GM19463 (cell line): Measurements from ENCODE around the gene DSEL.

Source experiments
- ATAC-seq: cut with Tn5 transposase; IDR thresholded peaks from one replicate; pipeline ENCODE4 v1.9.1; 2021; ENCODE audit warnings: mild to moderate bottlenecking, moderate library complexity; ENCODE audit not compliant: unreplicated experiment

Gene DSEL

GRCh38 chr18:67504739-67505138 is 11.8 kb downstream of the DSEL start:
- ATAC-seq, result no peak

GRCh38 chr18:67500522-67501205 is 15.9 kb downstream of the DSEL start:
- no peak for ATAC-seq

- no peak for ATAC-seq
Observed at GRCh38 chr18:67496469-67496868, 20.1 kb downstream of the DSEL start.

GRCh38 chr18:67486534-67486933 is 30.0 kb downstream of the DSEL start:
- no peak for ATAC-seq

- no peak for ATAC-seq
Observed at GRCh38 chr18:67485655-67486054, 30.9 kb downstream of the DSEL start.

GRCh38 chr18:67484458-67484857 is 32.1 kb downstream of the DSEL start:
- ATAC-seq, result no peak

- no peak for ATAC-seq
Observed at GRCh38 chr18:67483952-67484351, 32.6 kb downstream of the DSEL start.

- no peak for ATAC-seq
Observed at GRCh38 chr18:67483237-67483636, 33.3 kb downstream of the DSEL start.

GRCh38 chr18:67478249-67478648 is 38.3 kb downstream of the DSEL start:
- no peak for ATAC-seq

GRCh38 chr18:67477522-67477921 is 39.0 kb downstream of the DSEL start:
- no peak for ATAC-seq

- no peak for ATAC-seq
Observed at GRCh38 chr18:67476585-67476984, 39.9 kb downstream of the DSEL start.

- ATAC-seq, result no peak
Observed at GRCh38 chr18:67475673-67476072, 40.8 kb downstream of the DSEL start.

GRCh38 chr18:67468038-67468437 is 48.5 kb downstream of the DSEL start:
- no peak for ATAC-seq

- no peak for ATAC-seq
Observed at GRCh38 chr18:67467188-67467587, 49.3 kb downstream of the DSEL start.

- ATAC-seq, result no peak
Observed at GRCh38 chr18:67464499-67464898, 52.0 kb downstream of the DSEL start.

- no peak for ATAC-seq
Observed at GRCh38 chr18:67463829-67464228, 52.7 kb downstream of the DSEL start.

- no peak for ATAC-seq
Observed at GRCh38 chr18:67456711-67457110, 59.8 kb downstream of the DSEL start.
